Natural killer cell (primary cell): ENCODE results near the gene XIST. TPM values are rescaled to one million over a fixed set of nuclear protein-coding genes. Genes with fewer than 3 reads are reported as not detected.
"Not testable (repeated sequence)": the region's sequence is repeated elsewhere in the genome, so short reads cannot be mapped to it uniquely, and the experiment has no call there.

ENCODE experiments used
- ATAC-seq, 3 donors: fragments of 150-1000 bp in 2 of 3; fragments of 200-7000 bp in 1 of 3; cut with Tn5 transposase; 1 replicate in 1 of 3; 2 replicates in 2 of 3; pipeline ENCODE4 v1.10.0; 2021; ENCODE audit warnings: mild to moderate bottlenecking in 2 of 3, moderate library complexity in 2 of 3
- DNase-seq, 2 donors: peaks; one replicate each; pipeline versions ENCODE4 v3.0.0 to v3.0.0-alpha.2; 2013 to 2021; ENCODE audit warnings: mixed read lengths in 1 of 2
- H3K27ac ChIP-seq: one replicate; pipeline ENCODE4 v1.5.1; 2013; ENCODE audit warnings: mild to moderate bottlenecking, low read length
- H3K27me3 ChIP-seq: one replicate; pipeline ENCODE4 v1.6.1; 2013; ENCODE audit warnings: low read length; ENCODE audit not compliant: control insufficient read depth, insufficient read depth
- H3K36me3 ChIP-seq: one replicate; pipeline ENCODE4 v1.6.1; 2013; ENCODE audit warnings: low read length; ENCODE audit not compliant: control insufficient read depth, insufficient read depth
- H3K4me1 ChIP-seq: one replicate; pipeline ENCODE4 v1.6.1; 2013; ENCODE audit warnings: low read length; ENCODE audit not compliant: control insufficient read depth, insufficient read depth
- H3K4me3 ChIP-seq: one replicate; pipeline ENCODE4 v1.5.1; 2013; ENCODE audit warnings: low read length
- H3K9me3 ChIP-seq: one replicate; pipeline ENCODE4 v1.6.1; 2013; ENCODE audit warnings: low read length; ENCODE audit not compliant: control insufficient read depth, insufficient read depth
- H3K27ac Mint-ChIP-seq, 2 donors: one replicate each; pipeline ENCODE4 v1.8.0; 2022; ENCODE audit warnings: mild to moderate bottlenecking in 2 of 2, mixed read lengths in 2 of 2, moderate library complexity in 1 of 2
- H3K27me3 Mint-ChIP-seq, 2 donors: one replicate each; pipeline ENCODE4 v1.8.0; 2022; ENCODE audit warnings: low read depth in 2 of 2, mixed read lengths in 2 of 2
- H3K36me3 Mint-ChIP-seq: one replicate; pipeline ENCODE4 v1.8.0; 2022; ENCODE audit warnings: mixed read lengths
- H3K4me1 Mint-ChIP-seq, 2 donors: one replicate each; pipeline ENCODE4 v1.8.0; 2022; ENCODE audit warnings: mixed read lengths in 2 of 2
- H3K4me3 Mint-ChIP-seq: one replicate; pipeline ENCODE4 v1.8.0; 2022; ENCODE audit warnings: mild to moderate bottlenecking, moderate library complexity, mixed read lengths
- H3K9me3 Mint-ChIP-seq, 2 donors: one replicate each; pipeline ENCODE4 v1.8.0; 2022; ENCODE audit warnings: mixed read lengths in 2 of 2
- CTCF ChIP-seq: fragments of 200-600 bp; IDR thresholded peaks from one replicate; pipeline ENCODE4 v1.8.0; 2022; ENCODE audit warnings: antibody characterized with exemption
- WGBS: methylation state at CpG from one replicate; pipeline ENCODE4 v1.1.7; 2013; ENCODE audit warnings: missing lambda C conversion rate; ENCODE audit not compliant: insufficient coverage; 5-methylcytosine and 5-hydroxymethylcytosine counted together
- intact Hi-C: fragments of 100-400 bp; cut with micrococcal nuclease; formaldehyde crosslinking; loops from one replicate; pipeline ENCODE4 v1.14.2; 2022
- total RNA-seq, 4 donors: library from RNA; stranded (reverse); fragments of 120-200 nt in 1 of 4; gene quantifications; one replicate each; pipeline versions ENCODE4 v1.2.3 to v1.2.4, GENCODE V29; 2013 to 2022

The XIST gene
- total RNA-seq, result 100 to 1,000 TPM in 1 of 3 donors, under 1 TPM in 1, not detected in 1; 0.15 to 505 TPM
- 0.07 TPM for total RNA-seq (2013)

- Mint-ChIP-seq H3K4me3 (peak within 1 kb of the TSS; percentile 93), H3K36me3 (no peaks in the 10 kb centered on the region), H3K9me3 (no peaks in the 10 kb centered on the region), H3K4me1 (peaks cover 0 to 27% of the 10 kb centered on the region in 2 donors), H3K27me3 (no peaks in the 10 kb centered on the region), H3K27ac (peak within 1 kb of the TSS in 1 of 2 donors; percentile 82)
- intact Hi-C loops, result no loop called here
- no peak within 1 kb of the TSS for H3K4me3 ChIP-seq
- no peaks in the 10 kb centered on the region for H3K4me1 ChIP-seq
- WGBS, result 94% methylated on average over 7 of the region's 8 CpGs
- no peak for TF ChIP-seq CTCF
- no peaks in the 10 kb centered on the region for H3K36me3 ChIP-seq
- DNase-seq (no peak), ATAC-seq (peak in 1 of 3 donors; percentile 32)
- H3K27me3 ChIP-seq, result no peaks in the 10 kb centered on the region
- no peaks in the 10 kb centered on the region for H3K9me3 ChIP-seq
- no peak within 1 kb of the TSS for H3K27ac ChIP-seq
Measured at GRCh38 chrX:73852467-73852866, at the start of gene XIST. Gene XIST, minus strand, starts transcription at chrX:73852714.

GRCh38 chrX:73898315-73898714 lies 45.8 kb upstream of the XIST start:
- H3K27ac Mint-ChIP-seq, ATAC-seq, H3K36me3 ChIP-seq, H3K27ac ChIP-seq, DNase-seq, H3K4me1 ChIP-seq, H3K27me3 Mint-ChIP-seq, intact Hi-C loops, H3K4me1 Mint-ChIP-seq, H3K9me3 ChIP-seq, H3K27me3 ChIP-seq, H3K4me3 ChIP-seq, H3K9me3 Mint-ChIP-seq, H3K36me3 Mint-ChIP-seq, H3K4me3 Mint-ChIP-seq: not testable (repeated sequence)
- no CpG with 5 or more reads among the region's 3 CpGs for WGBS

- H3K27me3 ChIP-seq, intact Hi-C loops, H3K9me3 ChIP-seq, H3K9me3 Mint-ChIP-seq, H3K4me1 ChIP-seq, DNase-seq, H3K27ac Mint-ChIP-seq, H3K4me3 ChIP-seq, ATAC-seq, H3K27ac ChIP-seq, H3K27me3 Mint-ChIP-seq, H3K4me1 Mint-ChIP-seq, H3K36me3 Mint-ChIP-seq, H3K36me3 ChIP-seq: not testable (repeated sequence)
- H3K4me3 Mint-ChIP-seq, result peak overlapping the region; percentile 57
- WGBS, result 82% methylated on average over 13 of the region's 14 CpGs
Measured at GRCh38 chrX:73892515-73893090, 40.1 kb upstream of the XIST start.

DNA sequence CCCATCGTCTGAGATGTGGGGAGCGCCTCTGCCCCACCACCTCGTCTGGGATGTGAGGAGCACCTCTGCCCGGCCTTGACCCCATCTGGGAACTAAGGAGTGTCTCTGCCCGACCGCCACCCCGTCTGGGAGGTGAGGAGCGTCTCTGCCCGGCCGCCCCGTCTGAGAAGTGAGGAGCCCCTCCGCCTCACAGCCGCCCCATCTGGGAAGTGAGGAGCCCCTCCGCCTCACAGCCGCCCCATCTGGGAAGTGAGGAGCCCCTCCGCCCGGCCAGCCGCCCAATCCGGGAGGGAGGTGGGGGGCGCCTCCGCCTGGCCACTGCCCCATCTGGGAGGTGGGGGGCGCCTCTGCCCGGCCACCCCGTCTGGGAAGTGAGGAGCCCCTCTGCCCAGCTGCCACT lies 29.7 kb upstream of the XIST start:
- H3K36me3 Mint-ChIP-seq, H3K27me3 Mint-ChIP-seq, ATAC-seq, H3K36me3 ChIP-seq, H3K27ac ChIP-seq, H3K4me3 Mint-ChIP-seq, H3K9me3 Mint-ChIP-seq, H3K4me3 ChIP-seq, H3K4me1 ChIP-seq, intact Hi-C loops, H3K4me1 Mint-ChIP-seq, H3K27ac Mint-ChIP-seq, DNase-seq, H3K9me3 ChIP-seq, H3K27me3 ChIP-seq: not testable (repeated sequence)
- WGBS, result 97% methylated on average over 16 of the region's 24 CpGs

GRCh38 chrX:73877687-73878086 lies 25.2 kb upstream of the XIST start:
- Histone ChIP-seq H3K27ac (no peak overlapping the region), H3K27me3 (no peaks in the 10 kb centered on the region), H3K36me3 (no peaks in the 10 kb centered on the region), H3K4me1 (no peaks in the 10 kb centered on the region), H3K9me3 (no peaks in the 10 kb centered on the region), H3K4me3 (no peak overlapping the region)
- no peaks in the 10 kb centered on the region for H3K4me1 Mint-ChIP-seq
- ATAC-seq, result no peak
- H3K27ac Mint-ChIP-seq, result no peak overlapping the region
- peaks cover 0 to 5% of the 10 kb centered on the region in 2 donors for H3K9me3 Mint-ChIP-seq
- no peak overlapping the region for H3K4me3 Mint-ChIP-seq
- intact Hi-C loops, result no loop called here
- no peak for TF ChIP-seq CTCF
- no peak for DNase-seq
- peaks cover 9% of the 10 kb centered on the region for H3K36me3 Mint-ChIP-seq
- no peaks in the 10 kb centered on the region for H3K27me3 Mint-ChIP-seq
